HCT116 (cell line): ENCODE data around the gene NUTM2D. TPM values are rescaled to one million over a fixed set of nuclear protein-coding genes. Genes with fewer than 3 reads are reported as not detected.
"Not testable (repeated sequence)": the region's sequence is repeated elsewhere in the genome, so short reads cannot be mapped to it uniquely, and the experiment has no call there.

ENCODE experiments used
- ATAC-seq: fragments of 200-7000 bp; cut with Tn5 transposase; 2 replicates; pipeline ENCODE4 v1.9.1; 2020; ENCODE audit warnings: mild to moderate bottlenecking, moderate library complexity
- BruUV-seq: library from RNA; stranded (reverse); fragments of 400-500 nt; replicated peaks from 2 replicates; lab custom pipeline; 2021; lab: Mats Ljungman, UMichigan
- CTCF ChIA-PET: fragments of 300-600 bp; sonication (Branson Sonifier 250); formaldehyde crosslinking; loops from one replicate; lab custom pipeline; 2021; ENCODE audit warnings: antibody characterized with exemption; lab: Charles Lee
- POLR2A ChIA-PET: fragments of 300-600, 350-600 bp; sonication (Branson Sonifier 250); formaldehyde crosslinking; loops from one replicate; lab custom pipeline; 2021; ENCODE audit warnings: antibody characterized with exemption; lab: Charles Lee
- RAD21 ChIA-PET, 2 experiments: fragments of 300-600 bp; sonication (Branson Sonifier 250); formaldehyde crosslinking; loops; one replicate each; lab custom pipeline; 2023; ENCODE audit warnings: low total read pairs in 2 of 2; ENCODE audit not compliant: uncharacterized antibody in 2 of 2, unreplicated experiment in 2 of 2, low non-redundant PET in 1 of 2; lab: Charles Lee
- DNase-seq: peaks from one replicate; pipeline ENCODE4 v3.0.0-alpha.2; 2010; ENCODE audit warnings: low read depth, low spot score
- H2AFZ ChIP-seq: fragments of 200-600 bp; shearing (Covaris generic), sonication (generic); 2 replicates; pipeline ENCODE4 v1.6.1; 2017; ENCODE audit warnings: low read depth, mixed run types, mixed read lengths, antibody characterized with exemption, low read length; ENCODE audit not compliant: poor library complexity, severe bottlenecking
- H3K27ac ChIP-seq: 2 replicates; pipeline ENCODE4 v1.5.1; 2012; ENCODE audit warnings: low read depth, low read length
- H3K27me3 ChIP-seq: fragments of 200-600 bp; sonication (generic); 2 replicates; pipeline ENCODE4 v1.6.1; 2016; ENCODE audit warnings: mixed run types, low read length, mixed read lengths; ENCODE audit not compliant: insufficient read depth
- H3K36me3 ChIP-seq, 2 experiments: fragments of 200-500 bp in 1 of 2; fragments of 200-600 bp in 1 of 2; sonication (Bioruptor generic) in 1 of 2; sonication (generic) in 1 of 2; 2 replicates each; pipeline versions ENCODE4 v1.5.1 to v1.6.1; 2014 to 2016; ENCODE audit warnings: low read length in 2 of 2, inconsistent platforms in 1 of 2, mixed read lengths in 1 of 2, mixed run types in 1 of 2; ENCODE audit not compliant: insufficient read depth in 2 of 2, control insufficient read depth in 1 of 2
- H3K4me1 ChIP-seq, 2 experiments: fragments of 200-600 bp in 1 of 2; sonication (generic) in 1 of 2; 2 replicates each; pipeline versions ENCODE4 v1.5.1 to v1.6.1; 2012 to 2017; ENCODE audit warnings: low read length in 2 of 2, inconsistent platforms in 1 of 2, mild to moderate bottlenecking in 1 of 2, mixed read lengths in 1 of 2, mixed run types in 1 of 2, moderate library complexity in 1 of 2; ENCODE audit not compliant: insufficient read depth in 2 of 2, control insufficient read depth in 1 of 2
- H3K4me2 ChIP-seq: fragments of 200-600 bp; sonication (generic); 2 replicates; pipeline ENCODE4 v1.6.1; 2017; ENCODE audit warnings: mixed run types, low read length, mixed read lengths
- H3K4me3 ChIP-seq, 2 experiments: fragments of 200-600 bp in 1 of 2; sonication (generic) in 1 of 2; replicated peaks in 1 of 2; 2 replicates each; pipeline ENCODE4 v1.5.1; 2011 to 2016; ENCODE audit warnings: low read length in 2 of 2, control low read depth in 1 of 2, low read depth in 1 of 2, mild to moderate bottlenecking in 1 of 2, mixed read lengths in 1 of 2, mixed run types in 1 of 2
- H3K79me2 ChIP-seq: fragments of 200-600 bp; sonication (generic); 2 replicates; pipeline ENCODE4 v1.6.1; 2017; ENCODE audit warnings: mild to moderate bottlenecking, mixed run types, low read length, moderate library complexity, mixed read lengths; ENCODE audit not compliant: insufficient read depth
- H3K9ac ChIP-seq: fragments of 200-600 bp; sonication (generic); 2 replicates; pipeline ENCODE4 v1.6.1; 2016; ENCODE audit warnings: low read length, mixed read lengths
- H3K9me2 ChIP-seq: fragments of 200-600 bp; sonication (generic), shearing (Covaris generic); 2 replicates; pipeline ENCODE4 v1.6.1; 2017; ENCODE audit warnings: mixed run types, mild to moderate bottlenecking, moderate library complexity; ENCODE audit not compliant: insufficient read depth
- H3K9me3 ChIP-seq, 2 experiments: fragments of 200-500 bp in 1 of 2; fragments of 200-600 bp in 1 of 2; sonication (Bioruptor generic) in 1 of 2; sonication (generic) in 1 of 2; 2 replicates each; pipeline ENCODE4 v1.6.1; 2014 to 2017; ENCODE audit warnings: low read length in 2 of 2, mixed read lengths in 2 of 2, inconsistent platforms in 1 of 2, low read depth in 1 of 2, mild to moderate bottlenecking in 1 of 2, mixed run types in 1 of 2, moderate library complexity in 1 of 2; ENCODE audit not compliant: control insufficient read depth in 1 of 2, insufficient read depth in 1 of 2
- H4K20me1 ChIP-seq: fragments of 200-600 bp; sonication (generic), shearing (Covaris generic); 2 replicates; pipeline ENCODE4 v1.6.1; 2017; ENCODE audit warnings: mixed run types, mild to moderate bottlenecking, moderate library complexity; ENCODE audit not compliant: insufficient read depth
- MAX ChIP-seq: IDR thresholded peaks from 2 replicates; pipeline ENCODE4 v1.6.1; 2012
- intact Hi-C: fragments of 100-400 bp; cut with micrococcal nuclease; formaldehyde crosslinking; loops from 2 replicates; pipeline ENCODE4 v1.10.0; 2022
- total RNA-seq: library from RNA; stranded (reverse); gene quantifications from one replicate; pipeline ENCODE4 v1.2.1, GENCODE V29; 2021; ENCODE audit not compliant: unreplicated experiment

Gene NUTM2D
- total RNA-seq, 1 experiment from 2014 or later, result 2.8 TPM

GRCh38 chr10:87341546-87342142, 15.9 kb upstream of the NUTM2D start:
- Histone ChIP-seq H3K79me2 (peaks cover 26% of the 10 kb centered on the region), H3K9ac (peak overlapping the region; percentile 69), H3K4me3 (peak overlapping the region; percentile 45 to 61), H3K4me2 (peak overlapping the region; percentile 57), H3K27ac (peak overlapping the region; percentile 81)
- POLR2A ChIA-PET, CTCF ChIA-PET, H3K27me3 ChIP-seq, H3K4me1 ChIP-seq, H3K9me3 ChIP-seq, H3K36me3 ChIP-seq, H3K9me2 ChIP-seq, BruUV-seq, DNase-seq, intact Hi-C loops, H2AFZ ChIP-seq, H4K20me1 ChIP-seq, RAD21 ChIA-PET: not testable (repeated sequence)
- ATAC-seq, result peak; percentile 33

- Histone ChIP-seq H3K27ac (peak overlapping the region; percentile 81), H3K4me3 (peak overlapping the region; percentile 47 to 61), H3K4me2 (peak overlapping the region; percentile 53), H3K79me2 (peaks cover 26% of the 10 kb centered on the region), H3K9ac (peak overlapping the region; percentile 69)
- H3K36me3 ChIP-seq, H4K20me1 ChIP-seq, H2AFZ ChIP-seq, H3K4me1 ChIP-seq, intact Hi-C loops, BruUV-seq, POLR2A ChIA-PET, H3K27me3 ChIP-seq, CTCF ChIA-PET, H3K9me3 ChIP-seq, H3K9me2 ChIP-seq, RAD21 ChIA-PET: not testable (repeated sequence)
- DNase-seq (peak; percentile 73), ATAC-seq (peak; percentile 87)
- 0 out of 2 replicates have a peak, but pooled peaks have one; percentile 31 for TF ChIP-seq MAX
These were observed 15.3 kb upstream of the NUTM2D start for GRCh38 chr10:87342249-87342710.
